HG02884 (cell line): ENCODE data around the gene TMPRSS11A.

Experiments used
- ATAC-seq: cut with Tn5 transposase; IDR thresholded peaks from one replicate; pipeline ENCODE4 v1.9.1; 2021; ENCODE audit warnings: mild to moderate bottlenecking, moderate library complexity; ENCODE audit not compliant: unreplicated experiment

TMPRSS11A gene

GRCh38 chr4:67915400-67915966, 47.8 kb downstream of the TMPRSS11A start:
- no peak for ATAC-seq

DNA sequence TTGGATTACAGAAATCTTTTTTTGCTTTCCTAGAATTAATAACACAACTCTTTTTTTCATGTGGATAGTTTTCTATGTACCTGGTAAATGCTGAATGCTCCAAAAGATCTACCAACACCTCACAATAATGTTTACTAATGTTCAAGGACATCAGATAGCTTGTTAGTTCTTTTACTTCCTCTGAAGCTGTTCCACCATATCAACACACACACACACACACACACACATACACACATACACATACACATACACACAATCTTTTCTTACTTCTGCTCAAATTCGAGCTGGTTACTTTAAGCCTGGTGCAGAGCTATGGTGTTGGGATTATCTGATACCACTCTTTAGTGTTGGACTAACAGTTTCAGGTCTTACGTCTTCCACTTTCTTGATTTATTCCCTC, 51.2 kb downstream of the TMPRSS11A start:
- no peak for ATAC-seq

DNA sequence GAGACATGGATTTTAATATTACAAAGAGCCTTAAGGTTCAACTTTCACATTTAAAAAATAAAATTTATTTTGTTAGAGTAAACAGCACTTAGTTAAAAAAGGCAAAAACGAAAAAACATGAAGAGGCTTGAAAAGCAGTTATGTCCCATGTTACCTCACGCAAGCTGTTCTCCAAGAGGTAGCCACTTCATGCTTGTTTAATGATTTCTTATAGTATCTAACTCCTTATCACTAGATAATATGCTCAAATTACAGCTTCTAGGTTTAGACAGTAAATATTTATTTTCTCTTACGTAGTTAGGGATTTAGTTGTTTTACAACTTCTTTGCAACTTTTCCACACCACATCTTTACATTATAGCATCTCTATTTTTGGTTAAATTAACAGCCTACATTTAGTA, 51.7 kb downstream of the TMPRSS11A start:
- ATAC-seq, result no peak

GRCh38 chr4:67911141-67911540, 52.2 kb downstream of the TMPRSS11A start:
- ATAC-seq, result no peak

GRCh38 chr4:67910585-67910905, 52.7 kb downstream of the TMPRSS11A start:
- no peak for ATAC-seq

- no peak for ATAC-seq
These were observed 53.2 kb downstream of the TMPRSS11A start for GRCh38 chr4:67909905-67910584.

- no peak for ATAC-seq
These were observed 55.6 kb downstream of the TMPRSS11A start for GRCh38 chr4:67907650-67908049.

- ATAC-seq, result no peak
These were observed 64.2 kb downstream of the TMPRSS11A start for GRCh38 chr4:67899096-67899495.

- ATAC-seq, result no peak
These were observed 65.6 kb downstream of the TMPRSS11A start for GRCh38 chr4:67897686-67898085.

- no peak for ATAC-seq
These were observed 66.8 kb downstream of the TMPRSS11A start for GRCh38 chr4:67896421-67897065.

GRCh38 chr4:67894659-67895058, 68.6 kb downstream of the TMPRSS11A start:
- ATAC-seq, result no peak

DNA sequence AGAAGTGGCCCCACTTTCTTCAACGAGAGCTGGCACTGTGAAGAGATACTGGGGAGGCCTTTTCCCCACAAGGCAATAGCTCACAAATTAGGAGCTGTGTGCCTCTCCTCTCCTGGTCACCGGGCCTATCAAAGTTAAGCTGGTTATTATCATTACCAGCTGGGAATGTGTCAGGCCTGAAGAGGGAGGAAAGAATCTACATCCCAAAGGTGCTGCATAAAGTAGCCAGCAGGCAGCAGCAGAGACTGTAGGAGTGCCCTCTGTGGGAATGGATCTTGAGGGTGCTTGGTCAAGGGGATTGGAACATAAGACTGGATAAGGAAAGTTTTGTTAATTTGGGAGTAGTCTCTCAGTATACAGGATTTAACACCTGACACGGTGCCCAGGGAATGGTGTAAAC, 70.4 kb downstream of the TMPRSS11A start:
- no peak for ATAC-seq

GRCh38 chr4:67892253-67892652, 71.0 kb downstream of the TMPRSS11A start:
- ATAC-seq, result no peak

GRCh38 chr4:67891645-67892044, 71.6 kb downstream of the TMPRSS11A start:
- ATAC-seq, result no peak

- ATAC-seq, result no peak
These were observed 77.0 kb downstream of the TMPRSS11A start for GRCh38 chr4:67886281-67886680.

- ATAC-seq, result no peak
These were observed 77.5 kb downstream of the TMPRSS11A start for GRCh38 chr4:67885762-67886161.

GRCh38 chr4:67884701-67885100, 78.6 kb downstream of the TMPRSS11A start:
- ATAC-seq, result no peak

DNA sequence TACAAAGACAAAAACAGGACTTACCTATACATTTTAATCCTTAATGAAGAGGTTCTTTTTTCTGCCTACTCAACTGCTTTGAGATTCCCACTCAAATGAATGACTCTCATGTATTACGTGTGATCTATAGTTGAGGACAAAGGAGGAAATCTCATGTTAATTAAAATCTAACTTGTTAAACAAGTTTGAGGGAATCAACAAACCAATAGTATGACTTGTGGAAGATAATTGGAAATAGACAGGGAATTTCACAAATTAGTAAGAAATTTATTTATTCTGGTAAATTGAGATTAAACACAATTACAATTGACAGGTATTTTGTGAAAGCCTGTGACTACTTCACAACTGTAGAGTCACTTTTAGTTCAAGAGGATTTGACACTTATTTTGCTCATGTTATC, 79.4 kb downstream of the TMPRSS11A start, which contains the start of gene TMPRSS11D:
Gene TMPRSS11D (minus strand): TSS at position 101 of the 400 bp plus-strand sequence. CDS start 69 bp downstream, at position 32.
- ATAC-seq, result no peak

- ATAC-seq, result no peak
These were observed 79.8 kb downstream of the TMPRSS11A start for GRCh38 chr4:67883458-67883857.

DNA sequence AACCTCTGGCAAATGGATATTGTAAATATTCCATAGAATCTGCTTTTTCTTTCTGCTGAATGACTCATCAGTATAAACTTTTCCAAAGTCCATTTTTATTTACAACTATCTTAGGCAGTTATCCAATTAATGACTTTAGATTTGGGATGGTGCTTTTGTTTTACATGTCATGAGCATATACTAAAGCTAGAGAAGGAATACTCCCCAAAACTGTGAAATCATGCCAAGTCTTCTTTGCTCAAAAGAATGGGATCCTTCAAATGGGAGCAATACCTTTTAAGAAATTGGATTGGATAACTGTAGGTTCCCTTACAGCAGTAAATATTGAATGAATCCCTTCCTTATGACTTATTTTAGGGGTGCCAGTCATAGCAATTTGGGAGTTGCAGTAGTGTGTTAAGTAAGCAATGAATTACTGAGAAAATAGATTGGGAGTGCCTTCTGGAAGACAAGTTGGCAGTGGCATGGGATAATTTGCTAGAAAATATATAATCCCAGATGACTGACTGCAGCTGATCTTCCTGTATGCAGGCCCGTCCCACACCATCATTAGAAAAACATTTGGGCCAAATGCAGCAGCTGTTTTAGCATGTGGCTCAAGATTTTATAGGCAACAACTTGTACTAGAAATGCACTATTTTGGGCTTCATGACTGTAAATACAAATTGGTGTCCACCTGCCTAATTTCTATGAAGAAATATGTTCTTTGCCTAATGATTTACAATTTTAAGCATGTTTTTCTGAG, 82.3 kb downstream of the TMPRSS11A start:
- ATAC-seq, result no peak

GRCh38 chr4:67879486-67879885, 83.8 kb downstream of the TMPRSS11A start:
- no peak for ATAC-seq

DNA sequence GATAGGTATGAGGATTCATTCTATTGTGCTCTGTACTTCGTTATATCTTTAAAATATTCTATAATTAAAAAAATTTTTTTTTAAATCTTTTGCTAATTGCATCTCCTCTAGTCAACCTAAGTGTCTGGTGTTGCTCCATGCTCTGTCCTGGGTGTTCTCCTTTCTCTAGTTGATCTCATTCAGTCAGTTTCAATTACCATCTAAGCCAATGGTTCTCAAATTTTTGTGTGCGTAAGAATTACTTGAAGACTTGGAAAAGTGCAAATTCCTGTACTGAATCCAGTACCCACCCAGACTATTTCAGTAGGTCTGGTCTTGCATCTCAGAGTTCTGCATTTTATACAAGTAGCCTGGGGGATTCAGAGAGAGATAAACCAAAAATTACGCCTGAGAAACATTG, 86.2 kb downstream of the TMPRSS11A start:
- no peak for ATAC-seq
